HCT116 (cell line): Measurements from ENCODE around the gene NF1. TPM values are rescaled to one million over a fixed set of nuclear protein-coding genes. Genes with fewer than 3 reads are reported as not detected.

ENCODE experiments used
- ATAC-seq: fragments of 200-7000 bp; cut with Tn5 transposase; 2 replicates; pipeline ENCODE4 v1.9.1; 2020; ENCODE audit warnings: mild to moderate bottlenecking, moderate library complexity
- Bru-seq: library from RNA; stranded (reverse); fragments of 400-500 nt; gene quantifications from one replicate; lab custom pipeline; 2021; lab: Mats Ljungman, UMichigan
- BruChase-seq, 2 experiments: library from RNA; stranded (reverse); fragments of 400-500 nt; gene quantifications; one replicate each; lab custom pipeline; 2021; lab: Mats Ljungman, UMichigan
- BruUV-seq: library from RNA; stranded (reverse); fragments of 400-500 nt; replicated peaks from 2 replicates; lab custom pipeline; 2021; lab: Mats Ljungman, UMichigan
- CTCF ChIA-PET: fragments of 300-600 bp; sonication (Branson Sonifier 250); formaldehyde crosslinking; loops from one replicate; lab custom pipeline; 2021; ENCODE audit warnings: antibody characterized with exemption; lab: Charles Lee
- POLR2A ChIA-PET: fragments of 300-600, 350-600 bp; sonication (Branson Sonifier 250); formaldehyde crosslinking; loops from one replicate; lab custom pipeline; 2021; ENCODE audit warnings: antibody characterized with exemption; lab: Charles Lee
- RAD21 ChIA-PET, 2 experiments: fragments of 300-600 bp; sonication (Branson Sonifier 250); formaldehyde crosslinking; loops; one replicate each; lab custom pipeline; 2023; ENCODE audit warnings: low total read pairs in 2 of 2; ENCODE audit not compliant: uncharacterized antibody in 2 of 2, unreplicated experiment in 2 of 2, low non-redundant PET in 1 of 2; lab: Charles Lee
- DNase-seq: peaks from one replicate; pipeline ENCODE4 v3.0.0-alpha.2; 2010; ENCODE audit warnings: low read depth, low spot score
- H2AFZ ChIP-seq: fragments of 200-600 bp; shearing (Covaris generic), sonication (generic); 2 replicates; pipeline ENCODE4 v1.6.1; 2017; ENCODE audit warnings: low read depth, mixed run types, mixed read lengths, antibody characterized with exemption, low read length; ENCODE audit not compliant: poor library complexity, severe bottlenecking
- H3K27ac ChIP-seq: 2 replicates; pipeline ENCODE4 v1.5.1; 2012; ENCODE audit warnings: low read depth, low read length
- H3K27me3 ChIP-seq: fragments of 200-600 bp; sonication (generic); 2 replicates; pipeline ENCODE4 v1.6.1; 2016; ENCODE audit warnings: mixed run types, low read length, mixed read lengths; ENCODE audit not compliant: insufficient read depth
- H3K36me3 ChIP-seq, 2 experiments: fragments of 200-500 bp in 1 of 2; fragments of 200-600 bp in 1 of 2; sonication (Bioruptor generic) in 1 of 2; sonication (generic) in 1 of 2; 2 replicates each; pipeline versions ENCODE4 v1.5.1 to v1.6.1; 2014 to 2016; ENCODE audit warnings: low read length in 2 of 2, inconsistent platforms in 1 of 2, mixed read lengths in 1 of 2, mixed run types in 1 of 2; ENCODE audit not compliant: insufficient read depth in 2 of 2, control insufficient read depth in 1 of 2
- H3K4me1 ChIP-seq, 2 experiments: fragments of 200-600 bp in 1 of 2; sonication (generic) in 1 of 2; 2 replicates each; pipeline versions ENCODE4 v1.5.1 to v1.6.1; 2012 to 2017; ENCODE audit warnings: low read length in 2 of 2, inconsistent platforms in 1 of 2, mild to moderate bottlenecking in 1 of 2, mixed read lengths in 1 of 2, mixed run types in 1 of 2, moderate library complexity in 1 of 2; ENCODE audit not compliant: insufficient read depth in 2 of 2, control insufficient read depth in 1 of 2
- H3K4me2 ChIP-seq: fragments of 200-600 bp; sonication (generic); 2 replicates; pipeline ENCODE4 v1.6.1; 2017; ENCODE audit warnings: mixed run types, low read length, mixed read lengths
- H3K4me3 ChIP-seq, 2 experiments: fragments of 200-600 bp in 1 of 2; sonication (generic) in 1 of 2; replicated peaks in 1 of 2; 2 replicates each; pipeline ENCODE4 v1.5.1; 2011 to 2016; ENCODE audit warnings: low read length in 2 of 2, control low read depth in 1 of 2, low read depth in 1 of 2, mild to moderate bottlenecking in 1 of 2, mixed read lengths in 1 of 2, mixed run types in 1 of 2
- H3K79me2 ChIP-seq: fragments of 200-600 bp; sonication (generic); 2 replicates; pipeline ENCODE4 v1.6.1; 2017; ENCODE audit warnings: mild to moderate bottlenecking, mixed run types, low read length, moderate library complexity, mixed read lengths; ENCODE audit not compliant: insufficient read depth
- H3K9ac ChIP-seq: fragments of 200-600 bp; sonication (generic); 2 replicates; pipeline ENCODE4 v1.6.1; 2016; ENCODE audit warnings: low read length, mixed read lengths
- H3K9me2 ChIP-seq: fragments of 200-600 bp; sonication (generic), shearing (Covaris generic); 2 replicates; pipeline ENCODE4 v1.6.1; 2017; ENCODE audit warnings: mixed run types, mild to moderate bottlenecking, moderate library complexity; ENCODE audit not compliant: insufficient read depth
- H3K9me3 ChIP-seq, 2 experiments: fragments of 200-500 bp in 1 of 2; fragments of 200-600 bp in 1 of 2; sonication (Bioruptor generic) in 1 of 2; sonication (generic) in 1 of 2; 2 replicates each; pipeline ENCODE4 v1.6.1; 2014 to 2017; ENCODE audit warnings: low read length in 2 of 2, mixed read lengths in 2 of 2, inconsistent platforms in 1 of 2, low read depth in 1 of 2, mild to moderate bottlenecking in 1 of 2, mixed run types in 1 of 2, moderate library complexity in 1 of 2; ENCODE audit not compliant: control insufficient read depth in 1 of 2, insufficient read depth in 1 of 2
- H4K20me1 ChIP-seq: fragments of 200-600 bp; sonication (generic), shearing (Covaris generic); 2 replicates; pipeline ENCODE4 v1.6.1; 2017; ENCODE audit warnings: mixed run types, mild to moderate bottlenecking, moderate library complexity; ENCODE audit not compliant: insufficient read depth
- CBX3 ChIP-seq: IDR thresholded peaks from 2 replicates; pipeline ENCODE4 v1.6.1; 2012; ENCODE audit warnings: low read depth
- EGR1 ChIP-seq: IDR thresholded peaks from 2 replicates; pipeline ENCODE4 v1.6.1; 2012; ENCODE audit warnings: low read depth
- ELF1 ChIP-seq: IDR thresholded peaks from 2 replicates; pipeline ENCODE4 v1.6.1; 2012; ENCODE audit warnings: low read depth, borderline replicate concordance
- EZH2 ChIP-seq: fragments of 200-600 bp; sonication (generic); IDR thresholded peaks from 2 replicates; pipeline ENCODE4 v1.6.1; 2017; ENCODE audit warnings: antibody characterized with exemption, mixed run types
- EZH2phosphoT487 ChIP-seq: fragments of 200-600 bp; IDR thresholded peaks from 2 replicates; pipeline ENCODE4 v1.6.1; 2018; ENCODE audit warnings: antibody characterized with exemption, borderline replicate concordance
- FOSL1 ChIP-seq: IDR thresholded peaks from 2 replicates; pipeline ENCODE4 v1.6.1; 2012; ENCODE audit warnings: low read depth
- JUND ChIP-seq: IDR thresholded peaks from 2 replicates; pipeline ENCODE4 v1.6.1; 2012
- POLR2A ChIP-seq: IDR thresholded peaks from 2 replicates; pipeline ENCODE4 v1.7.0; 2011; ENCODE audit warnings: borderline replicate concordance; ENCODE audit not compliant: insufficient read depth, insufficient read length; ENCODE audit errors: extremely low read depth
- POLR2AphosphoS5 ChIP-seq: IDR thresholded peaks from 2 replicates; pipeline ENCODE4 v1.6.1; 2011; ENCODE audit warnings: mild to moderate bottlenecking, low read depth, low read length, moderate library complexity
- RAD21 ChIP-seq: IDR thresholded peaks from 2 replicates; pipeline ENCODE4 v1.6.1; 2012; ENCODE audit warnings: low read depth, mild to moderate bottlenecking
- SIN3A ChIP-seq: IDR thresholded peaks from 2 replicates; pipeline ENCODE4 v1.6.1; 2012; ENCODE audit warnings: low read depth
- SP1 ChIP-seq: IDR thresholded peaks from 2 replicates; pipeline ENCODE4 v1.6.1; 2012; ENCODE audit warnings: low read depth
- TCF7L2 ChIP-seq: IDR thresholded peaks from 2 replicates; pipeline ENCODE4 v1.7.0; 2011; ENCODE audit warnings: borderline replicate concordance, inconsistent platforms; ENCODE audit not compliant: insufficient read depth, insufficient read length; ENCODE audit errors: extremely low read depth
- ZFX ChIP-seq: fragments of 450-650 bp; IDR thresholded peaks from 2 replicates; pipeline ENCODE4 v1.6.1; 2017
- ZNF274 ChIP-seq: fragments of 200-500 bp; sonication (Bioruptor generic); IDR thresholded peaks from 2 replicates; pipeline ENCODE4 v1.6.1; 2014; ENCODE audit warnings: mild to moderate bottlenecking, low read depth, low read length, inconsistent platforms
- intact Hi-C: fragments of 100-400 bp; cut with micrococcal nuclease; formaldehyde crosslinking; loops from 2 replicates; pipeline ENCODE4 v1.10.0; 2022
- long read RNA-seq: library from polyadenylated mRNA; unstranded; transcript quantifications from one replicate; pipeline ENCODE4 v2.0.0, GENCODE V29; 2021; ENCODE audit not compliant: unreplicated experiment
- polyA plus RNA-seq: library from polyadenylated mRNA; unstranded; fragments of >200 nt; gene quantifications from 2 replicates; pipeline ENCODE4 v1.2.1, GENCODE V29; 2012; ENCODE audit warnings: missing spikeins
- total RNA-seq: library from RNA; stranded (reverse); gene quantifications from one replicate; pipeline ENCODE4 v1.2.1, GENCODE V29; 2021; ENCODE audit not compliant: unreplicated experiment
- TF ChIP-seq, protein P1 (sequence below): IDR thresholded peaks from 2 replicates; pipeline ENCODE4 v1.6.1; 2012; ENCODE audit warnings: low read depth
- TF ChIP-seq, protein P2 (sequence below): IDR thresholded peaks from 2 replicates; pipeline ENCODE4 v1.6.1; 2012
- TF ChIP-seq, protein P3 (sequence below): IDR thresholded peaks from 2 replicates; pipeline ENCODE4 v1.6.1; 2012

The NF1 gene, protein sequence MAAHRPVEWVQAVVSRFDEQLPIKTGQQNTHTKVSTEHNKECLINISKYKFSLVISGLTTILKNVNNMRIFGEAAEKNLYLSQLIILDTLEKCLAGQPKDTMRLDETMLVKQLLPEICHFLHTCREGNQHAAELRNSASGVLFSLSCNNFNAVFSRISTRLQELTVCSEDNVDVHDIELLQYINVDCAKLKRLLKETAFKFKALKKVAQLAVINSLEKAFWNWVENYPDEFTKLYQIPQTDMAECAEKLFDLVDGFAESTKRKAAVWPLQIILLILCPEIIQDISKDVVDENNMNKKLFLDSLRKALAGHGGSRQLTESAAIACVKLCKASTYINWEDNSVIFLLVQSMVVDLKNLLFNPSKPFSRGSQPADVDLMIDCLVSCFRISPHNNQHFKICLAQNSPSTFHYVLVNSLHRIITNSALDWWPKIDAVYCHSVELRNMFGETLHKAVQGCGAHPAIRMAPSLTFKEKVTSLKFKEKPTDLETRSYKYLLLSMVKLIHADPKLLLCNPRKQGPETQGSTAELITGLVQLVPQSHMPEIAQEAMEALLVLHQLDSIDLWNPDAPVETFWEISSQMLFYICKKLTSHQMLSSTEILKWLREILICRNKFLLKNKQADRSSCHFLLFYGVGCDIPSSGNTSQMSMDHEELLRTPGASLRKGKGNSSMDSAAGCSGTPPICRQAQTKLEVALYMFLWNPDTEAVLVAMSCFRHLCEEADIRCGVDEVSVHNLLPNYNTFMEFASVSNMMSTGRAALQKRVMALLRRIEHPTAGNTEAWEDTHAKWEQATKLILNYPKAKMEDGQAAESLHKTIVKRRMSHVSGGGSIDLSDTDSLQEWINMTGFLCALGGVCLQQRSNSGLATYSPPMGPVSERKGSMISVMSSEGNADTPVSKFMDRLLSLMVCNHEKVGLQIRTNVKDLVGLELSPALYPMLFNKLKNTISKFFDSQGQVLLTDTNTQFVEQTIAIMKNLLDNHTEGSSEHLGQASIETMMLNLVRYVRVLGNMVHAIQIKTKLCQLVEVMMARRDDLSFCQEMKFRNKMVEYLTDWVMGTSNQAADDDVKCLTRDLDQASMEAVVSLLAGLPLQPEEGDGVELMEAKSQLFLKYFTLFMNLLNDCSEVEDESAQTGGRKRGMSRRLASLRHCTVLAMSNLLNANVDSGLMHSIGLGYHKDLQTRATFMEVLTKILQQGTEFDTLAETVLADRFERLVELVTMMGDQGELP (N-terminal part only)
- 20.8 TPM for total RNA-seq
- 6.3 and 7.7 TPM in 2 replicates for polyA plus RNA-seq
- percentile 88 among the genes with signal in this experiment for Bru-seq, nascent RNA
- BruChase-seq, experiment 1, labeled RNA remaining after a 6-hour chase, result percentile 80 among the genes with signal in this experiment
- BruChase-seq, experiment 2, labeled RNA remaining after a 2-hour chase, result percentile 85 among the genes with signal in this experiment
- long read RNA-seq, full-length matches to known transcripts, result 3 of 9 reads
- long read RNA-seq, partial matches to known transcripts, result 3 of 9 reads
- long read RNA-seq, other reads (novel, unspliced or antisense), result 3 of 9 reads

DNA sequence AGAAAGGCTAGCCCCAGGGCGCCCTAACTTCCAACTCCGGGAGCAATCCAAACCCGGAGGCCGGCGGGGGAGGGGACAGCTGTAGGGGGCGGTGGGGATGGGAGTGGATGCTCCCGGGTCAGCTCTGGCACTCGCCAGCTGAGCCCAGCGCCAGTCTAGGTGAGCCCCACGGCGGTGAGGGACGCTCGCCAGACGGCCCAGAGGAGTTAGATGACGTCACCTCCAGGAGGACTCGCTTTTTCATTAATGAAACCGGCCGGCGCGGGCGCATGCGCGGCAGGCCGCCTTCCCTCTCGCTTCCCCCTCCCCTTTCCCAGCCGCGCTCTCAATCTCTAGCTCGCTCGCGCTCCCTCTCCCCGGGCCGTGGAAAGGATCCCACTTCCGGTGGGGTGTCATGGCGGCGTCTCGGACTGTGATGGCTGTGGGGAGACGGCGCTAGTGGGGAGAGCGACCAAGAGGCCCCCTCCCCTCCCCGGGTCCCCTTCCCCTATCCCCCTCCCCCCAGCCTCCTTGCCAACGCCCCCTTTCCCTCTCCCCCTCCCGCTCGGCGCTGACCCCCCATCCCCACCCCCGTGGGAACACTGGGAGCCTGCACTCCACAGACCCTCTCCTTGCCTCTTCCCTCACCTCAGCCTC is at the start of gene NF1:
Gene NF1, plus strand, starts transcription at position 378 of the 636 bp plus-strand sequence. CDS start 333 bp downstream, outside the sequence.
- intact Hi-C loops, result no loop called here
- Histone ChIP-seq H3K4me1 (peaks cover 3 to 15% of the 10 kb centered on the region in 2 experiments; a peak in 3 of 4 replicates), H3K4me3 (peak within 1 kb of the TSS; percentile 81 to 97), H4K20me1 (no peaks in the 10 kb centered on the region; the same call in 1 of the 2 replicates), H3K9ac (peak within 1 kb of the TSS; percentile 96), H2AFZ (no peak within 1 kb of the TSS), H3K9me3 (no peaks in the 10 kb centered on the region), H3K4me2 (peak within 1 kb of the TSS; percentile 82), H3K9me2 (no peaks in the 10 kb centered on the region), H3K79me2 (peaks cover 45% of the 10 kb centered on the region), H3K36me3 (no peaks in the 10 kb centered on the region), H3K27ac (peak within 1 kb of the TSS; percentile 68), H3K27me3 (no peaks in the 10 kb centered on the region)
- ChIA-PET RAD21 (no interaction called here), CTCF (interaction anchor here (1.2 kb wide), 1 partner anchor 119 kb away, joined by 3 read pairs; no protein-coding TSS in a partner anchor), POLR2A (interaction anchor here (1.0 to 1.6 kb wide), 7 partner anchors 10 to 41 kb away, joined by 3 to 6 read pairs (median 5); no protein-coding TSS in a partner anchor)
- BruUV-seq, result no TSS peak
- ATAC-seq (peak; percentile 93), DNase-seq (peak; percentile 85)
- TF ChIP-seq SIN3A (no peak), ELF1 (no peak; the same call in 1 of the 2 replicates), ZNF274 (no peak), POLR2A (peak; percentile 41), RAD21 (no peak), SP1 (no peak), POLR2AphosphoS5 (peak; percentile 81), EZH2 (no peak), TCF7L2 (peak; percentile 29), JUND (peak; percentile 55), EZH2phosphoT487 (no peak), EGR1 (no peak), ZFX (no peak), FOSL1 (no peak), CBX3 (no peak)
- TF ChIP-seq, protein P1, sequence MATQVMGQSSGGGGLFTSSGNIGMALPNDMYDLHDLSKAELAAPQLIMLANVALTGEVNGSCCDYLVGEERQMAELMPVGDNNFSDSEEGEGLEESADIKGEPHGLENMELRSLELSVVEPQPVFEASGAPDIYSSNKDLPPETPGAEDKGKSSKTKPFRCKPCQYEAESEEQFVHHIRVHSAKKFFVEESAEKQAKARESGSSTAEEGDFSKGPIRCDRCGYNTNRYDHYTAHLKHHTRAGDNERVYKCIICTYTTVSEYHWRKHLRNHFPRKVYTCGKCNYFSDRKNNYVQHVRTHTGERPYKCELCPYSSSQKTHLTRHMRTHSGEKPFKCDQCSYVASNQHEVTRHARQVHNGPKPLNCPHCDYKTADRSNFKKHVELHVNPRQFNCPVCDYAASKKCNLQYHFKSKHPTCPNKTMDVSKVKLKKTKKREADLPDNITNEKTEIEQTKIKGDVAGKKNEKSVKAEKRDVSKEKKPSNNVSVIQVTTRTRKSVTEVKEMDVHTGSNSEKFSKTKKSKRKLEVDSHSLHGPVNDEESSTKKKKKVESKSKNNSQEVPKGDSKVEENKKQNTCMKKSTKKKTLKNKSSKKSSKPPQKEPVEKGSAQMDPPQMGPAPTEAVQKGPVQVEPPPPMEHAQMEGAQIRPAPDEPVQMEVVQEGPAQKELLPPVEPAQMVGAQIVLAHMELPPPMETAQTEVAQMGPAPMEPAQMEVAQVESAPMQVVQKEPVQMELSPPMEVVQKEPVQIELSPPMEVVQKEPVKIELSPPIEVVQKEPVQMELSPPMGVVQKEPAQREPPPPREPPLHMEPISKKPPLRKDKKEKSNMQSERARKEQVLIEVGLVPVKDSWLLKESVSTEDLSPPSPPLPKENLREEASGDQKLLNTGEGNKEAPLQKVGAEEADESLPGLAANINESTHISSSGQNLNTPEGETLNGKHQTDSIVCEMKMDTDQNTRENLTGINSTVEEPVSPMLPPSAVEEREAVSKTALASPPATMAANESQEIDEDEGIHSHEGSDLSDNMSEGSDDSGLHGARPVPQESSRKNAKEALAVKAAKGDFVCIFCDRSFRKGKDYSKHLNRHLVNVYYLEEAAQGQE, result no peak
- TF ChIP-seq, protein P2, sequence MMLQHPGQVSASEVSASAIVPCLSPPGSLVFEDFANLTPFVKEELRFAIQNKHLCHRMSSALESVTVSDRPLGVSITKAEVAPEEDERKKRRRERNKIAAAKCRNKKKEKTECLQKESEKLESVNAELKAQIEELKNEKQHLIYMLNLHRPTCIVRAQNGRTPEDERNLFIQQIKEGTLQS, result no peak
- TF ChIP-seq, protein P3, sequence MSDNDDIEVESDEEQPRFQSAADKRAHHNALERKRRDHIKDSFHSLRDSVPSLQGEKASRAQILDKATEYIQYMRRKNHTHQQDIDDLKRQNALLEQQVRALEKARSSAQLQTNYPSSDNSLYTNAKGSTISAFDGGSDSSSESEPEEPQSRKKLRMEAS, result no peak
